ENCODE data around the gene ASXL1. TPM values are rescaled to one million over a fixed set of nuclear protein-coding genes. Genes with fewer than 3 reads are reported as not detected.

Gene ASXL1
- polyA plus RNA-seq, 1 experiment: 40.8 TPM

- H3K27me3 ChIP-seq (ENCODE audit: control insufficient read depth, insufficient read depth, low read length): no peaks in the 10 kb centered on the region
- H3K36me3 ChIP-seq (ENCODE audit: control insufficient read depth, insufficient read depth, low read length): peaks cover 2% of the 10 kb centered on the region; the same call in 1 of the 2 replicates
- no peak for TF ChIP-seq CTCF (IDR thresholded peaks at IDR 0.05; ENCODE audit: insufficient read depth, low read depth, low read length)
- DNase-seq (ENCODE audit: low read depth): no peak
- CTCF ChIA-PET: interaction anchor here (1.1 kb wide), 1 partner anchor 13 kb away, joined by 3 read pairs; no protein-coding TSS in a partner anchor
- POLR2A ChIA-PET: no interaction called here
- H3K4me3 ChIP-seq (ENCODE audit: low read depth, low read length): no peak overlapping the region
These were observed 32.9 kb downstream of the ASXL1 start for GRCh38 chr20:32391003-32391402.

- no peak for DNase-seq (ENCODE audit: low read depth)
- TF ChIP-seq CTCF (IDR thresholded peaks at IDR 0.05; ENCODE audit: insufficient read depth, low read depth, low read length): no peak
- H3K27me3 ChIP-seq (ENCODE audit: control insufficient read depth, insufficient read depth, low read length): no peaks in the 10 kb centered on the region
- POLR2A ChIA-PET: no interaction called here
- H3K4me3 ChIP-seq (ENCODE audit: low read depth, low read length): no peak overlapping the region
- peaks cover 2% of the 10 kb centered on the region; the same call in 1 of the 2 replicates for H3K36me3 ChIP-seq (ENCODE audit: control insufficient read depth, insufficient read depth, low read length)
- CTCF ChIA-PET: no interaction called here
These were observed 36.9 kb downstream of the ASXL1 start for GRCh38 chr20:32395066-32395465.

GRCh38 chr20:32396646-32397160 is 38.6 kb downstream of the ASXL1 start:
- POLR2A ChIA-PET: no interaction called here
- no peaks in the 10 kb centered on the region for H3K27me3 ChIP-seq (ENCODE audit: control insufficient read depth, insufficient read depth, low read length)
- no peaks in the 10 kb centered on the region for H3K36me3 ChIP-seq (ENCODE audit: control insufficient read depth, insufficient read depth, low read length)
- no peak for DNase-seq (ENCODE audit: low read depth)
- H3K4me3 ChIP-seq (ENCODE audit: low read depth, low read length): no peak overlapping the region
- no peak for TF ChIP-seq CTCF (IDR thresholded peaks at IDR 0.05; ENCODE audit: insufficient read depth, low read depth, low read length)
- CTCF ChIA-PET: interaction anchor here (0.9 kb wide), 1 partner anchor 11 kb away, joined by 3 read pairs; no protein-coding TSS in a partner anchor

- CTCF ChIA-PET: no interaction called here
- Histone ChIP-seq H3K27me3 (ENCODE audit: control insufficient read depth, insufficient read depth, low read length) (no peaks in the 10 kb centered on the region), H3K4me3 (ENCODE audit: low read depth, low read length) (no peak overlapping the region), H3K36me3 (ENCODE audit: control insufficient read depth, insufficient read depth, low read length) (no peaks in the 10 kb centered on the region)
- POLR2A ChIA-PET: no interaction called here
- no peak for TF ChIP-seq CTCF (IDR thresholded peaks at IDR 0.05; ENCODE audit: insufficient read depth, low read depth, low read length)
- DNase-seq (ENCODE audit: low read depth): no peak
These were observed 39.5 kb downstream of the ASXL1 start for GRCh38 chr20:32397567-32398084.

GRCh38 chr20:32400476-32400875 is 42.3 kb downstream of the ASXL1 start:
- ChIA-PET CTCF (no interaction called here), POLR2A (no interaction called here)
- no peak for TF ChIP-seq CTCF (IDR thresholded peaks at IDR 0.05; ENCODE audit: insufficient read depth, low read depth, low read length)
- no peak for DNase-seq (ENCODE audit: low read depth)
- Histone ChIP-seq H3K27me3 (ENCODE audit: control insufficient read depth, insufficient read depth, low read length) (no peaks in the 10 kb centered on the region), H3K4me3 (ENCODE audit: low read depth, low read length) (no peak overlapping the region), H3K36me3 (ENCODE audit: control insufficient read depth, insufficient read depth, low read length) (no peaks in the 10 kb centered on the region)
